HepG2 (cell line): ENCODE results near the gene LGALS1. TPM values are rescaled to one million over a fixed set of nuclear protein-coding genes. Genes with fewer than 3 reads are reported as not detected.

Experiments
- CEBPG ChIP-seq: IDR thresholded peaks from 2 replicates; pipeline ENCODE4 v1.6.1; 2016
- CENPT ChIP-seq: sonication (generic); formaldehyde crosslinking; IDR thresholded peaks from 2 replicates; pipeline ENCODE4 v1.8.0; 2022; ENCODE audit warnings: low read depth, mild to moderate bottlenecking, moderate library complexity, missing genetic modification reagents
- GABPA ChIP-seq, 2 experiments: IDR thresholded peaks; 2 replicates each; pipeline ENCODE4 v1.6.1; 2011 to 2016; ENCODE audit warnings: low read depth in 2 of 2, low read length in 1 of 2, missing biosample characterization in 1 of 2, missing genetic modification characterization in 1 of 2
- HMGXB3 ChIP-seq: sonication (generic); formaldehyde crosslinking; IDR thresholded peaks from 2 replicates; pipeline ENCODE4 v1.4.0; 2020; ENCODE audit warnings: missing genetic modification reagents, borderline replicate concordance
- HNF4G ChIP-seq, 2 experiments: sonication (generic) in 1 of 2; formaldehyde crosslinking in 1 of 2; IDR thresholded peaks; 2 replicates each; pipeline versions ENCODE4 v1.4.0 to v1.6.1; 2011 to 2020; ENCODE audit warnings: borderline replicate concordance in 2 of 2, low read depth in 2 of 2, mild to moderate bottlenecking in 2 of 2, low read length in 1 of 2, missing genetic modification reagents in 1 of 2, moderate library complexity in 1 of 2
- IKZF4 ChIP-seq: sonication (generic); formaldehyde crosslinking; IDR thresholded peaks from 2 replicates; pipeline ENCODE4 v1.5.1; 2020; ENCODE audit warnings: borderline replicate concordance, mild to moderate bottlenecking, low read depth, missing genetic modification reagents; ENCODE audit errors: not compliant biosample characterization
- NCOA1 ChIP-seq: sonication (generic); formaldehyde crosslinking; IDR thresholded peaks from 2 replicates; pipeline ENCODE4 v1.9.0; 2021; ENCODE audit warnings: missing genetic modification reagents
- SOX6 ChIP-seq, 2 experiments: fragments of 450-650 bp in 1 of 2; sonication (generic) in 1 of 2; formaldehyde crosslinking in 1 of 2; IDR thresholded peaks; 2 replicates each; pipeline versions ENCODE4 v1.4.0 to v1.6.1; 2017 to 2020; ENCODE audit warnings: antibody characterized with exemption in 1 of 2, mild to moderate bottlenecking in 1 of 2, missing genetic modification reagents in 1 of 2
- TBX2 ChIP-seq: sonication (generic); formaldehyde crosslinking; IDR thresholded peaks from 2 replicates; pipeline ENCODE4 v1.5.0; 2020; ENCODE audit warnings: missing genetic modification reagents, mild to moderate bottlenecking, borderline replicate concordance
- ZIK1 ChIP-seq: sonication (generic); formaldehyde crosslinking; IDR thresholded peaks from 2 replicates; pipeline ENCODE4 v1.5.0; 2020; ENCODE audit warnings: mild to moderate bottlenecking, low read depth, missing genetic modification reagents, borderline replicate concordance
- ZNF142 ChIP-seq: sonication (generic); formaldehyde crosslinking; IDR thresholded peaks from 2 replicates; pipeline ENCODE4 v1.4.0; 2020; ENCODE audit warnings: missing genetic modification reagents
- ZSCAN30 ChIP-seq: sonication (generic); formaldehyde crosslinking; IDR thresholded peaks from 2 replicates; pipeline ENCODE4 v1.5.0; 2020; ENCODE audit warnings: mild to moderate bottlenecking, missing genetic modification reagents
- polyA plus RNA-seq, 8 experiments: library from polyadenylated mRNA; depleted of rRNA in 3 of 8; stranded (reverse) in 7 of 8; unstranded in 1 of 8; fragments of >200 nt; fragmentation: Illumina TruSeq in 4 of 8; extraction: Trizol in 4 of 8; gene quantifications; 2 replicates each; pipeline versions ENCODE4 v1.2.1 to v1.2.3, GENCODE V29; 2011 to 2016; ENCODE audit warnings: low read depth in 4 of 8, missing spikeins in 1 of 8, mixed read lengths in 1 of 8; ENCODE audit not compliant: insufficient read depth in 1 of 8
- total RNA-seq, 5 experiments: library from RNA; depleted of rRNA; stranded (reverse); fragments of >200 nt; fragmentation: Illumina TruSeq; extraction: Trizol; gene quantifications; 2 replicates each; pipeline ENCODE4 v1.2.3, GENCODE V29; 2016; ENCODE audit warnings: low read depth in 1 of 5
- TF ChIP-seq, protein P1 (sequence below): fragments of 450-650 bp; IDR thresholded peaks from 2 replicates; pipeline ENCODE4 v1.6.1; 2017

LGALS1 gene
- total and polyA plus RNA-seq, 2 of the 13 experiments (the other 11 are each of a cell fraction or from before 2014, with no cell fraction given) = 103 to 858 TPM

- TF ChIP-seq, protein P1, sequence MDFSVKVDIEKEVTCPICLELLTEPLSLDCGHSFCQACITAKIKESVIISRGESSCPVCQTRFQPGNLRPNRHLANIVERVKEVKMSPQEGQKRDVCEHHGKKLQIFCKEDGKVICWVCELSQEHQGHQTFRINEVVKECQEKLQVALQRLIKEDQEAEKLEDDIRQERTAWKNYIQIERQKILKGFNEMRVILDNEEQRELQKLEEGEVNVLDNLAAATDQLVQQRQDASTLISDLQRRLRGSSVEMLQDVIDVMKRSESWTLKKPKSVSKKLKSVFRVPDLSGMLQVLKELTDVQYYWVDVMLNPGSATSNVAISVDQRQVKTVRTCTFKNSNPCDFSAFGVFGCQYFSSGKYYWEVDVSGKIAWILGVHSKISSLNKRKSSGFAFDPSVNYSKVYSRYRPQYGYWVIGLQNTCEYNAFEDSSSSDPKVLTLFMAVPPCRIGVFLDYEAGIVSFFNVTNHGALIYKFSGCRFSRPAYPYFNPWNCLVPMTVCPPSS = no peak
- TF ChIP-seq SOX6 (IDR thresholded peaks at IDR 0.05) (no peak), SOX6 (CRISPR knock-in tag; IDR thresholded peaks at IDR 0.05) (peak; percentile 44), GABPA (IDR thresholded peaks at IDR 0.05; ENCODE audit: low read depth, low read length) (no peak), GABPA (CRISPR knock-in tag; IDR thresholded peaks at IDR 0.05; ENCODE audit: low read depth) (no peak), ZIK1 (no peak), CENPT (CRISPR knock-in tag) (no peak), ZNF142 (CRISPR knock-in tag) (no peak), CEBPG (CRISPR knock-in tag) (no peak), NCOA1 (CRISPR knock-in tag) (no peak), TBX2 (CRISPR knock-in tag) (peak; percentile 36; the same call in 1 of the 2 replicates), HMGXB3 (no peak), ZSCAN30 (CRISPR knock-in tag) (no peak), HNF4G (IDR thresholded peaks at IDR 0.05; ENCODE audit: borderline replicate concordance, low read depth, low read length) (no peak), HNF4G (CRISPR knock-in tag; IDR thresholded peaks at IDR 0.05; ENCODE audit: borderline replicate concordance, low read depth) (no peak), IKZF4 (no peak)
These were observed 11.0 kb upstream of the LGALS1 start (continued) for GRCh38 chr22:37664249-37665101.
